Epithelial cell of umbilical artery (primary cell): ENCODE results near the gene TENT4B. TPM values are rescaled to one million over a fixed set of nuclear protein-coding genes. Genes with fewer than 3 reads are reported as not detected.

ENCODE experiments used
- total RNA-seq: library from RNA; depleted of rRNA; stranded (reverse); fragments of >200 nt; gene quantifications from 2 replicates; pipeline ENCODE4 v1.2.3, GENCODE V29; 2014

The TENT4B gene
- 7.1 and 14.4 TPM in 2 replicates for total RNA-seq

DNA sequence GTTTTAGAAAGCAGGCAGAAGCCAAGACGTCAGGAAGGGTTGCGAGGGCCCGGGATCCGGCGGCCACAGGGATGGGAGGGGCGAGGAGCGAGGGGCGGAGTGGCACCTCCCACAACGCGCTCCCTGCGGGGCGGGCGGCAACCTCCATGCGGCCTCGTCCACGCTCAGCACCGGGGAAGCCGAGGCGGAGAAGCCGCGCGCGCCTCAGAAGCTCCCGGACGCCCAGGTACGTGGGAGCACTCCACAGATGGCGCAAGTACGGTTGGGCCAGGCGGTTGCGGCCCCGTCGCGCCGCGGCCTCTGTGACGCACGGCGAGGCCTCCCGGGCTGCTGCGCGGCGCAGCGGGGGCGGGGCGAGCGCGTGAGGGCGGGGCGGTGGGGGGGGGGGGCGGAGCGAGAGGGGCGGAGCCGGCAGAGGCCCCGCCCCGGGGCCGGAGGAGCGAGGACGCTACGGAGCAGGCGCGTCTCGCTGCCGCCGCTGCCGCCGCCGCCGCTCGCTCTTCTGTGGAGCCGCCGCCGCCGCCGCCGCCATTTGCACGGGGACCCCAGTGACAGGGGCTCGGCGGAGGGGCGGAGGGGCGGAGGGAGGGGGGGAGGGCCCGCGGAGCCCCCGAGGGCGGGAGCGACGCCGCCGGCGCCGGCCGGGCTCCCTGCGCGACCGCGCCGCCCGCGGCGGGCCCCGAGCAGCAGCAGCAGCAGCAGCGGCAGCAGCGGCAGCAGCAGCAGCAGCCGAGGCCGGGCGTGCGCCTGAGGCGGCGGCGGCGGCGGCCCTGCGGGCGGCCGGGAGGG lies at the start of gene TENT4B:
TSS of gene TENT4B (plus strand) at position 500 of the 789 bp plus-strand sequence. CDS start 316 bp downstream, outside the sequence.

DNA sequence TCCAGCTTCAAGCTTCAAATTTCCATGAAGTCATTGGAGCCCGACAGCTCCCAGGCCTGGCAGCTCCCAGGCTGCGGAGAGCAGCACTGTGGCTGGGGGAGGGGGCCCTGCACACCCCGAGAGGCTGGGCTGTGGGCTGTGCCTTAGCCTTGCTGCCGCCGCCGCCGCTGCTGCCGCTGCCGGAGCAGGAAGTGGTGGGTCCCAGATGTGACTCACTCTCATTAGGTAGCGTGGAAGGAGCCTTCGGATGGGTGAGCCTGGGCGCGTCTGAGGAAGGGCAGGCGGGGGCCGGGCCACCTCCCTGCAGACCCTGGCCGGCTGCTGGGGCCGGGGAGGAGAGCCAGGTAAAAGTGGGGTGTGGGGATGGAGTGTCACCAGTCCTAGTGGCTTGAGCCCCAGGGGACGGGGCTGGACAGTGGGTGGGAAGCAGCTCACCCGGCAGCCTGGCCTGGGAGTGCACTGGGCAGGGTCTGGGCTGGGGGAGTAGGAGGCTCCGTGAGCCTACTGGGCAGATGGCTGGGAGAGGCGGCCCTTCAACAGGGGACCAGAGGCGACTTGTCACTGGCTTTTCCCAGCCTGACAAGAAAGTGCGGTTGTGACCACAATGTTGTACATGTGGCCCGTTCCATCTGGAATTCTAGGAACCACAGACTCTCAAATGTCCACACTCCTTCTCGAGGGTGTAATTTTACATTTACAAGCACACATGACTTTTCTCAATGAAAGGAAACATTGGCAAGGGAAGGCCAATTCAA lies 113.4 kb downstream of the TENT4B start, which contains the start of gene ADCY7:
TSS of gene ADCY7 (plus strand) at position 215 of the 755 bp plus-strand sequence. CDS start 21,629 bp downstream, outside the sequence.

Other genes with a start within 250 kb of the TENT4B start
- gene CNEP1R1, start 128.1 kb upstream of the TENT4B start, total RNA-seq: 28.3 and 37.2 TPM in 2 replicates
- gene HEATR3, start 87.3 kb upstream of the TENT4B start, total RNA-seq: 36.3 and 36.7 TPM in 2 replicates
- 22.1 and 35.3 TPM in 2 replicates for gene ADCY7, start 113.2 kb downstream of the TENT4B start, total RNA-seq
- gene BRD7, start 215.7 kb downstream of the TENT4B start, total RNA-seq: 33.8 and 38.8 TPM in 2 replicates